HG03442 (cell line): Measurements from ENCODE around the gene LIME1.

Experiments
- ATAC-seq: cut with Tn5 transposase; IDR thresholded peaks from one replicate; pipeline ENCODE4 v1.9.1; 2021; ENCODE audit warnings: mild to moderate bottlenecking, moderate library complexity; ENCODE audit not compliant: unreplicated experiment

Gene LIME1

DNA sequence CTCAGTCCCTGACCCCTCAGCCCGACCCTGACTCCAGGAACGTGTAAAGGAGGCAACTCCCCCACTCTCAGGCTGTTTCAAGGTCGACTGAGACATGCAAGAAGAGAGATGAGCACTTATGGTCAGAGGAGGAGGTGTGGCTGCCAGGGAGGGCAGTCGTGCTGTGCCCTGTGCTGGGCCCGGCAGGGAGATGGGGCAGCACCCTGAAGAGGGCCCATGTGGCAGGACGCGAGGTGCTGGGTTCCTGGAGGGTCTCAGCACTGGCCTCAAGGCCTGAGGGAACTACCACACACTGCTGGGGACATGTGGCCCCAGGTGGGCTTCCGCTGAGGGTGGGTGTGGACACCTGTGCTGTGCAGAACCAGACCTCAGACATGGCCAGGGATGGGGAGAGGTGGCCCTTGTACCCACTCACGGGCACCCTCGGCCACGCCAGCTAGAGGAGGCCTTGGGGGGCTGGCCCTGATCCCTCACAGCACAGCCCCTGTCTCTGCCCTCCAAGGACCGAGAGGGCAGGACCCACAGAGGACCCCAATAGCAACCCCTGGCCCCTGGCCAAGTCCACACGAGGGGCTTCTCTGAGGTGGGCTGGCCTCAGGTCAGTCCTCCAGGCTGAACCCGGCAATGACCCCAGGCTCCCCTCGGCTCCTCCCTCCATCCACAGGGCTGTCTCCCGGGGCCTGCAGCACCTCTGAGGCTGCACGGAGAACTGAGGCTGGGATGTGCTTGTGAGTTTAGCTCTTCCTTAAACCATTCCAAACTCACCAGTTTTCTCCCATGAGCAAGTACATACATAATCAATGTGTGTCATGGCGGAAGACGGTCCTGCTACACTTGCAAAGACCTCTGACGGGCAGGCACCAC, 11.8 kb downstream of the LIME1 start:
- ATAC-seq = no peak

DNA sequence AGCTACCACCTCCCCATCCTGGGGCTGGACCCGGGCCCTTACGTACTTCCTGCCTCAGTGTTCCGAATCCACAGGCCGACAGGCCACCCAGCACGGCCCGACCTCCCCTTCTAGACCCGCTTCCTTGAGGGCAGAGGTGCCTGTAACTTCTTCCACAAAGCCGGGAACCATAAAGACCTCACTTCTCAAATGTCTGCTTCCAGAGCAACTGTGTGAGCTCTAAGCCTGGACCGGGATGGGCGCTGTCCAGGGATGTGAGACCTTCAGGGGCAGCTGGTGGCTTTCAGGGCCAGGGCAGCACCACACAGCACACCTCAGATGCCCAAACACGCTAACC, 12.4 kb downstream of the LIME1 start:
- no peak for ATAC-seq

DNA sequence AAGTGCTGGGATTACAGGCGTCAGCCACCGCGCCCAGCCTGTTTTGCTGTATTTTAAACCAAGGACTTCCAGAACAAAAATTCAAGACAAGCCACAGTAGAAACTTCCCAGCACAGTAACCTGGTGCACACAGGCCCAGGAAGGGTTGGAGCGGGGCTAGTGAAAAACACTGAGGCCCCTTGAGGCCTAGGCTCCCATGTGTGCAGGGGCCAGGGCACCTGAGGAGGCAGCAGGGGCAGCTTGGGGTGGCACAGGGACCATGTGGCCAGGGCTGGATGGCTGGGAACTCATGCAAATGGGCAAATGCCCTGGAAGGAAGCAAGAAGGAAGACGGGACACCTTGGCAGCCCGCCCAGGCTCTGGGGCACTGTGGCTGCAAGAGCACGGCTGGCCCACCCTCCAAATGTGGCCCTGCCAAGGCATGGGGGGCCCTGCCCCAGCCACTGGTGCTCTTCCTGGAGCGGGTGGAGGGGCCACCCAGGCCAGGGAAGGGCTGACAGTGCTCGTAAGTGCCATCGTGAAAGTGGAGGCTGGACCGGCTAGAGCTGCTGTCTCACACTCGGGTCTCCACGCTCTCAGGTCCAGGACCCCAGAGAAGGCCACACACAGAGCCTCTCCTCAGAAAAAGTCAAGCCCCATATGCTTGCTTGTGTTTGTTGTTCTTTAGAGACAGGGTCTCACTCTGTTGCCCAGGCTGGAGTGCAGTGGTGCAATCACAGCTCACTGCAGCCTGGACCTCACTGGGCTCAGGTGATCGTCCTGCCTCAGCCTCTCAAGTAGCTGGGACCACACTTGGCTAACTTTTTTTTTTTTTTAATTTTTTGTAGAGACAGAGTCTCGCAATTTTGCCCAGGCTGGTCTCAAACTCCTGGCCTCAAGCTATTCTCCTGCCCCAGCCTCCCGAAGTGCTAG, 13.4 kb downstream of the LIME1 start:
- ATAC-seq = no peak

DNA sequence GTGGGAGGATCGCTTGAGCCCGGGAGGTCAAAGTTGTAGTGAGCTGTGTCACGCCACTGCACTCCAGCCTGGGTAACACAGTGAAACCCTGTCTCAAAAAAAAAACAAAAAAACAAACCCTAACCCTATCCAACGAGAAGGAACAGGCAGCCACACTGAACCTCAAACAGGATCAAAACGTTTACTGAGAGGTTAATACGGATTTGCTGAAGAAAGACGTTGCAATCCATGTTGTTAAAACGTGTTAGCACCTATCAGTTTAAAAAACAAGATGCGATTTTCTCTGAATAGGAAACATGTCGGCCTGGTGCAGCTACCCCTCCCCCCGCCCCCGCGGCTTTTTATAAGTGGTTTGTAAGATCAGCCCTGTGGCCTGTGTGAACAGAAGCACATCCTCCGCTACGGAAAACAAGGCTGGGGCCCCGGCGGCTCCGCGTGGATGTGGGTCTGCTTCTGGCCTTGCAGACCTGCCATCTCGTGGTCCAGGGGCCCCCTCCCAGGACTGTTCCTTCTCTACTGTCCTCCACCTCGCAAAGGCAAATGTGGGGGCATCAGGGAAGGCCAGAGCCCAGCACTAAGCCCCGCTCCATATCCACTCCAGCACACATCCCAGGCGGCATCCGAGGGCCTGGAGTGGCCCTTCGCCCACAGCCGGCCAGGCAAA, 14.5 kb downstream of the LIME1 start:
- no peak for ATAC-seq

DNA sequence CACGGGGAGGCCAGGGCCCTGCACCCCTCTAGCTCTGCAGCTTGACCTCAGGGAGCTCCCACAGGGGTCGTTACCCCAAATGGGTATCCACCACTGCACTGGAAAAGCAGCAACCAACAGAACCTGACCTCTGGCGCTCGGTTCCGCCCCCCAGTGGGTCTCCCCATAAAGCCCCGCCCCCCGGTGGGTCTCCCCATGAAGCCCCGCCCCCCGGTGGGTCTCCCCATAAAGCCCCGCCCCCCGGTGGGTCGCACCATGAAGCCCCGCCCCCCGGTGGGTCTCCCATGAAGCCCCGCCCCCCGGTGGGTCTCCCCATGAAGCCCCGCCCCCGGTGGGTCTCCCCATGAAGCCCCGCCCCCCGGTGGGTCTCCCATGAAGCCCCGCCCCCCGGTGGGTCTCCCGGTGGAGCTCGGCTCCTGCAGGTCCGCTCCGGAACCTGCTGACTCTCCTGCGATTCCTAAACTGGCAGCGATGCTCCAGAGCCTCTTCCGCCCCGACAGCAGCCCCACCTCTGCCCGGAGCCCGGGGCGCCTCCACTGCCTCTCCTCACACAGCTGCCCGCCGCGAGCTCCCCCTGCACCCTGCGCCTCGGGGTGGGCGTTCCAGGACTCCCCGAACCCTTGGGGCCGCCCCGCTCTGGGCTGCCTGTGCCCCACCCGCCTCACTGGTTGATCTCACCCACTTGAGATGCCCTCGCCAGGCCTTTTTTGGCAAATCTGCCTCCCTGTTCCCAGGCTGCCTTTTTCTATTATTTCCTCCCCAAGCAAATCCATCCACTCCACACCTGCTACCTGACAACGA, 15.2 kb downstream of the LIME1 start:
- ATAC-seq = no peak

DNA sequence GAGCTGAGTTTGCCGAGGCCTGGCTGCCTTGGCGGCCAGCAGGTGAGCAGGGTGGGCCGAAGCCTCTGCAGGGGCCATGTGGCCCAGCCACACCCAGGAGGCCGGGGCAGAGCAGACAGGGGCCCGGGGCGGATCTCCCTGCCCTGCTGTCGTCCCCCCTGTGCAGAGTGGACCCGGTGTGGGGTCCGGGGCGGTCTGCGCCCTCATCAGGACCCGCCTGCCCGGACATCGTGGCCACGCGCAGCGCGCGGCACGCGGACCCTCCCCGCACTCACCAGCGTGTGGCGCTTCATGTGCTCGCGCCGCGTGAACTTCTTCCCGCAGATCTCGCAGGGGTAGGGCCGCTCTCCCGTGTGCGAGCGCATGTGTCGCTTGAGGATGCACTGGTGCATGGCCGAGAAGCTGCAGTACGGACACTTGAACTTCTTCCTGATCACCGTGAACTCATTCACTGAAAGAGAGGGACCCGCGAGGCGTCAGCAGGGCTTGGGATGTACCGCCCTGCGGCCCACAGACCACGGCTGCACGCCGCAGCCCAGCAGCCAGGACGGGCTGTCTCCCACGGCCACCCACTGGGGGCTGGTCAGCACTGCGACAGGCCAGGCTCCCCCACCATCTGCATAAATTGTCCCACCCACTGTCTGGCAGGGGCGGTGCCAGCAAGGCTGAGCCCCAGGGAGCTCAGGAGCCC, 16.1 kb downstream of the LIME1 start:
- ATAC-seq = no peak

DNA sequence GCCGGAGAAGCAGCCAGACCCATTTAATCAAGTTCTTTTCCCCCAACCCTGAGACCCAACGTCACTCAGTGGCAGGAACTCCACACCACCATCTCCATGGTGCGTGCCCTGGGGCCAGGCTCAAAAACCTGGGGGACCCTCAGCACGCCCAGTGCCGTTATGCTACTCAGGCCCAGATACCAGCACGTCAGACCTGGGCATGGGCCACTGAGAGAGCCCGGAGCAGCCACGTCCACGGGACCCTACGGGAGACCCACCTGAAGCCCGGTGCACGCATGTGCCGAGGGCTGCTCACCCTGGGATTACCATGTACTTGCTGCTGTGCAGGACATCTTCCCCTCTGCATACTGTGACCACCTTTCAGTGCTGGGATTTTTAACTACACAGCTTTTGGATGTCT, 16.9 kb downstream of the LIME1 start:
- ATAC-seq = no peak

DNA sequence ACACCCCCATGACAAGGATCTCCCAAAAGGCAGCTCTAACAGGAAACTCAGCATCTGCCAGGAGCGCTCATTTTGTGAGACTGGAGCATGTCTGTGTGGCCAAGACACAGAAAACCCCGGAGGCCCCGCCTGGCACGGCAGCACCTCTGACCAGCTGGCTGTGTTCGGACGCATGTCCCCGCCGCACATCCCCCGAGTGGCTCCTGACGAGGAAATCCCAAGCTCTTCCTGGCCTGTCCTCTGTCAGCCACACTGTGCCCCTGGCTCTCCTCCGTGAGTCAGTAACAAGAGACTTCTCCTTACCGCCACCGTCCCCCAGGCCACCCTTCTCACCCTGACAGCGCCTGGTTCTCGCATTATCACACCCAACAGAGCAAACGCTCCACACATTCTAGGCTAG, 17.5 kb downstream of the LIME1 start:
- no peak for ATAC-seq

DNA sequence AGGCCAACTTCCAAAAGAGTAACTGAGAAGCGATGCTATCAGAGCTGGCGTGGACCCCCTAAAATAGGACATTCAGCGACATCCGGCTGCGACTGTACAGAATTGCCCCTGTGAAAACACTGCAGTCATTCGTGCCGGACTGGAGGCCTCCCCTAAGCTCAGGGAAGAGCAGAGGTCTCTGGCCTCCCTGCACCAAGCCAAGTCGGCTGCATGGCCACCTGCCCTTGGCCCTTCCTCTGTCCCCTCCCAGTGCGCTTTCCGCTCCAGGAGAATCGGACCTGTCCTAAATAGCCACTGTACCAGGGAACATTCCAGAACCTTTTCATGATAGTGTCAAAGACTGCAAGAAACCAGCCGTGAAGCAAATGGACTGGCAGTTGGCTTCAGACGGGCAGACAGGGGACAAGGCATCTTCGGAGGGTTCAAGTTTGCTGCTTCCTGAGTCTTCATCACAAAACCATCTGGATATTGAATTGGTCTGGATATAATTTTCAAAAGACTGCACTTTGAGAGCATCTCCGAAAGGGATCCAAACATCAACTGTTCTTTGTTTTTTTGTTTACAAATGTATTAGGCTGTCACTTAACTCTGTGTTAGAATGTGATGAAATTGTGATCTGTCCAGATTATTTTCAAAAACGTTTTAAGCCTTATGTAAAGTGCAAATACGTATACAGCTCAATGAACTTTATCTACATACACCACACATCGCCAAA, 19.6 kb downstream of the LIME1 start:
- ATAC-seq = no peak

DNA sequence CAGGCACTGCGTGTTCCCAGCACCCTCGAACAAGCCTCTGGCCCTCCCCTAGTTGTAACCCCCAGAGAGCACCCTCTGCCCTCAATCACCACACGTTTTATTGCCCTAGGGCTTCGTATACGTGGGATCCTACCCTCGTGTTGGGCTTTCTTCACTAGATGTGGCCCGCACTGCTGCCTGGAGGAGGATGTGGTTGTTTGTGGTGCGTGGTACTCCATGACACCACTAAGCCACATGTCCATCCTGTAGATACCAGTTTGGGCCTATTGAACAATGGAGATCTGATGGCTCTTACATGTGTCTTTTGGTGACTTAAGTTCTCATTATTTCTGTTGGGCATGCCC, 20.2 kb downstream of the LIME1 start:
- ATAC-seq = no peak

DNA sequence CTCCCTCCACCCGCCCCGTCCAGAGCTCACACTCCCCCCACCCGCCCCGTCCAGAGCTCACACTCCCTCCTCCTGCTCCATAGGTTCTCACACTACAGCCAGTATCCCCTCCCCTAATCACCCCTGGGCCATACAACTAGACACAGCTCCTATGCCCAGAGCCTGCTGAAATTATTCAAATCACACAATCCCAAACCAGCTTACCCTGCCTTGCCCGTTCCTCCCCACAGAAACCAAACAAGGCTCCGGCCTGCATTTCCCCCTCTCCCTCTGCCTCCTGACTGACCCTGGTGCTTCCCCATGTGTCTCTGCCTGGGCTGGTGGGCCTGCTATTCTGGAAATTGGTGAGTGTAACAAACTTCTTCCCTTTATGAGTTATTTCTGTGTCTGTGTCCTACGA, 21.7 kb downstream of the LIME1 start:
- no peak for ATAC-seq

DNA sequence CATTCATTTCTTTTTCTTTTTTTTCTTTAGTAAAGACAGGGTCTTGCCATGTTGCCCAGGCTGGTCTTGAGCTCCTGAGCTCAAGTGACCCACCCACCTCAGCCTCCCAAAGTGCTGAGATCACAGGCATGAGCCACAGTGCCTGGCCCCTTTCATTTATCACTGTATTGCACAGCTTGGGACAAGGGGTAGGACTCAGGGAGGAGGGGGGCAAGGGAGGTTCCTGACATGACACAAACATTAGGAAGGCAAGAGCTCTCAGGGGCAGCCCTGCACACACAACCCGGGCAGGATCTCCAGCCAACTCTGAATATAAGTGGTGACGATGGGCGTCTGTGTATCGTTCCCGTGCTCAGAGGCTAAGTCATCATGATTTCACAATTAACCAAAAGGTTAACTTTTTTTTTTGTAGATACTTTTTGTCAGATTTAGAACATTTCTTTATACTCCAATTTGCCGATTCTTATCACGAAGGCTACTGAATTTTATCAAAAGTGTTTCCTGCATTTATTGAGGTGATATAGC, 23.0 kb downstream of the LIME1 start:
- ATAC-seq = no peak

DNA sequence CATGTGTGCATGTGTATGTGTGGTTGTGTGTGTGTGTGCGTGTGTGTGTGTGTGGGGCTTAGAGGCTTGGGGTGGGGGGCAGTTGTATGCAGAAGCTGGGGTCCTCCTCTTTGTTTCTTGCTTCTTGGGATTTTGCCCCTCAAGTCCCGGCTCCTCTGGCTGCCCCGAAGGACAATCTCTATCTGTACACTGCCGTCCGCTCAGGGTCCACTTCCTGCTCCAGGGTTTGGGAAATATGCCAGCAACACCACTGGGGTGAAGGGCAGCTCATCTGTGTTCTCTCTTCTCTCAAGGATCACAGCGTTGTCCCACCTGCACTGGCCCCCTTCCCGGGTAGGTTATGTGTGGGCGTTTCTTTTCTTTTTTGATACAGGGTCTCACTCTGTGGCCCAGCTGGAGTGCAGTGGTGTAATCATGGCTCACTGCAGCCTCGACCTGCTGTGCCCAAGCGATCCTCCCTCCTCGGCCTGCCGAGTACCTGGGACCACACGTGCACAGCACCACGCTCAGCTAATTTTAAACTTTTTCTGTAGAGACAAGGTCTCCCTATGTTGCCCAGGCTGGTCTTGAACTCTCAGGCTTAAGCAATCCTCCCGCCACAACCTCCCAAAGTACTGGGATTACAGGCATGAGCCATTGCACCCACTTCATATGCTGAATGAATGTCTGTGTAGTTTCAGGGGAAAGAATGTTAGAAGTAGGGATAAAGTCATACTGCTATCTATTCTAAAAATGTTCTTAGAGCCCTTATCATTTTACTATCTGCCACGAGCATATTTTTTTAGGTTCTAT, 28.8 kb downstream of the LIME1 start:
- no peak for ATAC-seq

DNA sequence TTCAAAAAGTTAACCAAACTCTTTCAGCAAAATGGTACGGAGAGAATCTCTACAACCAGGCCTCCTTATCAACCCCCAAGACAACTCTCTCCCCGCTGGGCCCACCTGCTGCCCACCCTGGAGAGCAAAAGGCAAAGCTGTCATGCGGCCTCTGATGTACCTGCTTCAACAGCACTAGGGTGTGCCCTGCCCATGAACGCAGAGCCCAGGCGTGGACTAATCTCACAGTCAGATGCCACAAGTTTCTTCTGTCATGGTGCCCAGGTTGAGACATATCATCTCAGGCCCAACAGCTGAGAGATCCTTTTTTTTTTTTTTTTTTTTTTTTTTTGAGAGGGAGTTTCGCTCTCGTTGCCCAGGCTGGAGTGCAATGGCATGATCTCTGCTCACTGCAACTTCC, 29.4 kb downstream of the LIME1 start:
- ATAC-seq = no peak

DNA sequence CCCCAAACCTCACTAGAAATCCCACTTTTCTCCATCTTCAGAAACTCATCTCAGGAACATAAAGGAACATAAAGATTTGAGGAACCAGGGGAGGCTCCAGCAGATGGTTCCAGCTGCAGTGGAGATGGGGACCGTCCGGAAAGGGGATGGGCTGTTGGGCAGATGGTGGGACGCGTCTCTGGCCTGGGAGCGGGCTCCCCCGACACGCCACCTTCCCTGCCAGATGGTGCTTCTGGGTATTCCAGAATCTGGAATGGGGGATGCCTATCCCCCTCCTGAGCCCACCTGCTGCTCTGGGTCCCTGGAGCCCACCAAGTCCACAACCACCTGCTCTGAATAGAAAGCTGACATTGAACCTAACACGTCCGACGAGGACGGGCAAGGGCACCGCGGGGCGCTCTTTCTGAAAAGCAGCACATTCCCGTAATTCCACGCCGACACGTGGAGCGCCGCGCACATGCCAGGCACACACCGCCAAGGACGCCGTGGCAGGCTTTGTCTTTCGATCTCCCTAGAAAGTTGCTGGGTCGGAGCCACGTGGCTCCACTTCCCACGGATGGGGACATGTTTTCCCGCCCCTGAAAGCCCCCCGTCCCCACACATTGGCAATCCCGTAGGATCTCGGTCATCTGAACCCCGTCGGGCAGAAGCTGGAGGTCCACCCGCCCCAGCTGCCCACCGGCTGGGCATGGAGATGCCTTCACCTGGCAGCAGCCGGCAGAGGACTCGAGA, 30.4 kb downstream of the LIME1 start:
- no peak for ATAC-seq

DNA sequence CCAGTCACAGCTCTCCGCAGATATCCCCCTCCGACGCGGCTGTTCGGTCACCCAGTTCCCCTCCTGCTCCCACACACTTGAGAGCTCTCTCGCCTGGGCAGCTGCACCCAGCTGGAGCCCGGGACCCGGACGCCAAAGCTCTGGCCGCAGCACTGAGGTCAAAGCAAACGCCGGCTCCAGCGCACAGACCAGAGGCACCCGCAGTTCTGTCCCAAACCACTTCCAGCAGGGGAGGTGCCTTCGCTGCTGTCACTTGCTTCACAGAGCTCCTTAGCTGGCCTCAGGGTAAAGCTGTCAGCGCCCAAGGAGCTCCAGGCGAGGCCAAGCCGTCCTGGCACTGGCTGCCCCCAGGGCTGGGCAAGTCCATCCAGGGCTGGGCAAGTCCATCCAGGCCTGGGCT, 31.0 kb downstream of the LIME1 start:
- ATAC-seq = no peak

DNA sequence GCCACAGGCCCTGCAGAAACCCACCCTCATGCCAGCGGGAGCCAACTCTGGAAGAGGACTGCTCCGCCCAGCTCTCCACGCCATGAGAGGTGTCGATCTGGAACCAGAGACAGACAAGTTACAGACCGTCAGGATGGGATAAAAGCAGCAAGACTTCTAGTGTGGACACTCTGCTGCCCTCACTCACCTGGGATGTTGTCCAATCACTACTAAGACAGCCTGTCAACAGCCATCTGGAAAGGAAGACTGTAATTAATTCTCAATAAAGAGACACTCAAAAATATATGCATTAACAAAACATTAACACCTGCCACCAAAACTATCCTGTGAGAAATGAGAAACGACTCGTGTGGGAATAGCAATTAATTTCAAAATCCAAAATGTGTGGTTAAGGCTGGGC, 31.4 kb downstream of the LIME1 start:
- ATAC-seq = no peak
